Hypothalamus (tissue), 51 donors: Measurements from ENCODE around the gene ARHGEF3.
A peak's percentile ranks its signal among the peaks of the same experiment; 100 is the strongest.
"Not testable (repeated sequence)": the region's sequence is repeated elsewhere in the genome, so short reads cannot be mapped to it uniquely, and the experiment has no call there.

Experiments used
- DNase-seq, 51 donors: peaks; one replicate each; lab custom pipeline; 2025; lab: John Stamatoyannopoulos, UW

The ARHGEF3 gene

DNA sequence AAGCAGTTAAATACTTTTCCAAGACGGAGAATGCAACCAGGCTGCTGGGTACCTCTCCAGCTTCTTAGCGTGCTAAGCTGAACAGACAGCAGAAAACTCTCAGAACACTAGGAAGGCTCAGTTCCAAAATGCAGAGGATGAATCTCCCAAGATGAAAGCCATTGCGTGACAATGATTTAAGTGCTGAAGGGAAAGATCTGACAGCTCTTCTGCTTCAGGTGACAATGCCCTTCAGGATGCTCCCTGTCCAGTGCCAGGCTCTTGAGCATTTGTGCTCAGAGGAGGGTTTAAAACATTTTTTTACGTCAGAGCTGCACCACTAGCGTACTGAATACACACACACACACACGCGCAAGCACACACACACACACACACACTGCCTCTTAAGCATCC is 26.3 kb downstream of the ARHGEF3 start:
- peak in 1 of 51 donors; percentile 68 for DNase-seq

DNA sequence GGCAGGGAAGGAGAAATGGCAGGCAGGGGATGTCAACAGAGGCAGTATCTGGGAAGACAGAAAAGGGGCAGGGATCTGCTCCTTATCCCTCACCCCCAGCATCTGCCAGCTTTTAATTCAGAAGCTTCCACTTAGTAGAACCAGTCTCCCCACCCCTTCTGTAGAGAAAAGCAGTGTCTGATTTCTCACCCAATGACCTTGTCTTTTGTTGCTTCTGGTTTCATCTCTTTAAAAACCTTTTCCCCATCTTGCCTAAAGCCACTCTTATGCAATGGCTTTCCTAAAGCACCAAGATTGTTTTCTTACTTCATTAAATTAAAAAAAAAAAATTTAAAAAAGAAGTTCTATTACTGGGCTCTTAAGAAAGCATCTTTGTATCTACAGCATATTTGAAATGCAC is 27.8 kb downstream of the ARHGEF3 start:
- no peak for DNase-seq

DNA sequence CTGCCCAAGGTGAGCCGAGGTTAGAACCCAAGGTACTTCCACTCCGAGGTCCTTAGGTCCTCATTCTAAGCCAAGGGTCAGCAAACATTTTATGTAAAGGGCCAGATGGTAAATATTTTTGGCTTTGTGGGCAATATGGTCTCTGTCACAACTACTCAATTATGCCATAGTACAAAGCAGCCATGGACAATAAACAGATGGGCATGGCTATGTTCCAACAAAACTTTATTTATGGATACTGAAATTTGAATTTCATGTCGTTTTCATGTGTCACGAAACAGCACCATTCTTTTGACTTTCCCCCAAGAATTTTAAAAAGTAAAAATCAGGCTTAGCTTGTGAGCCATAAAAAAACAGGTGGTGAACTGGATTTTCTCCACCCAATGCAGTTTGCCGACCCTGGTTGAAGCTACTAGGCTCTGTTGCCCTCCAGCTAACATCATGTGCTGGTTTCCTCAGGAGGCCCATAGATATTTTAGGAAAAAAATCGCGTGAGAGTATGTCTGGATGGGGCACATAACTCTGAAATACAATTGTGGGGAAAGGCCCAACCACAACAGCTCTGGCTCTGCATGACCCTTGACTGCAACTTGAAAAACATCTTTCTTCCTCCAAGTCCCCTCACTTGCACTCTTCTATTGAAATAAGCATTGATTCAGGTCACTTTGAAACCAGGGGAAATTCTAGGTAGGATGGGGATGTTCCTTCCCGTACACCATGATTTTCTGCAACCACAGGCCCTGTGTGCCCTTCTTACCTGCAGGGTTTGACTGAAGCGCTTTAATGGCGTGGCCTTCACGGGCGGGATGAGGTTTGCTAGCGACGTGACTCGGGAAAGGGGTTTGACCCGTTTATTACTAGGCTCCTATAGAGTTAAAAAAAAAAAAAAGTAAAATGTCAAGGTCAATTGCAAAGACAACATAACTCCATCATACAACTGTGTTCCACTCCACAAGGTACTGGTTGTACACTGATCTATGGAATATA is 28.5 kb downstream of the ARHGEF3 start:
- no peak for DNase-seq

DNA sequence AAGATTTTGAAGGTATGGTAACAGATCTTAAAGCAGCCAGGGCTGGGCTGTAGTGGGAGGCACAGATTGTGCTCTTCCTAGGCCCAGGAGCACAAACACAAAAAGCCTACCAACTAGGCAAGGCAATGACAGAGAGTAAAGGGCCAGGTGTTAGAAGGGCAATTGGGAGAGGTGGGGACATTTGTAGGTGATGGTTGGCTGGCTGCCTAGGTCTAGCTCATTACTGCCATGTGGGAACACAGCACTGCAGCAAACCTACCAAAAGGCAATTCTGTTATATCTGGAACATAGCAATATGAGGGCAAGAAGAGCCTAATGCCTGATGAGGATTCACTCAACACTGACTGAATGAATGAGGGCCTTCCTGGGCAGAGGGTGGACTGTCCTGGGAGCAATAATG is 30.4 kb downstream of the ARHGEF3 start:
- DNase-seq: no peak

DNA sequence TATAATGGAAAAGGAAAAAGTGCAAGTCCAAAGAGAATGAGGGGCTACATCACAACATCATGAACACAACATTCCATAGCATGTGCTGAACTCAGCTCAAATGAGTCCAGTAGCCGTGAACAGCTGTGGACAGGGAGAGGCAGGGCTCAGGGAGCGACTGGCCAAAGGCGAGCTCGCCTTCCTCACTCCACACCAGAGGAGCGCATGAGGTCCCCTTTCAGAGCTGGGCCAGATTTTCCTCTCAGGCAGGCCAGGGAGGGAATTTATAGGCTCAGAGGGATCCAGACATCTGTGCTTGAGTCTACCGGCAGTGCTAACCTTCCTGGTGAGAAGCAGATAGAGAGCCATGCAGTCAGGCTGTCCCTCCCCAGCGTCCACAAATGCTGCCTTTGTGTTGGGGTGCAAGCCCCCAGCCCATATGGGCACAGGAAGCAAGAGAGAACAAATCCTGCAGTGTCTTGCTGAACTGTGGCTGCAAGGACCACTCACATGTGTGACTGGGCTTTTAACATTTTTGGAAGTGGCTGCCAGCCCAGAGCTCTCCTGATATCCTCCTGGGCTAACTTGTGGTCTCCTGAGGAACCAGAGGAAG is 32.5 kb downstream of the ARHGEF3 start:
- DNase-seq: peak in 3 of 51 donors; percentile 5 to 55 (median 8)

DNA sequence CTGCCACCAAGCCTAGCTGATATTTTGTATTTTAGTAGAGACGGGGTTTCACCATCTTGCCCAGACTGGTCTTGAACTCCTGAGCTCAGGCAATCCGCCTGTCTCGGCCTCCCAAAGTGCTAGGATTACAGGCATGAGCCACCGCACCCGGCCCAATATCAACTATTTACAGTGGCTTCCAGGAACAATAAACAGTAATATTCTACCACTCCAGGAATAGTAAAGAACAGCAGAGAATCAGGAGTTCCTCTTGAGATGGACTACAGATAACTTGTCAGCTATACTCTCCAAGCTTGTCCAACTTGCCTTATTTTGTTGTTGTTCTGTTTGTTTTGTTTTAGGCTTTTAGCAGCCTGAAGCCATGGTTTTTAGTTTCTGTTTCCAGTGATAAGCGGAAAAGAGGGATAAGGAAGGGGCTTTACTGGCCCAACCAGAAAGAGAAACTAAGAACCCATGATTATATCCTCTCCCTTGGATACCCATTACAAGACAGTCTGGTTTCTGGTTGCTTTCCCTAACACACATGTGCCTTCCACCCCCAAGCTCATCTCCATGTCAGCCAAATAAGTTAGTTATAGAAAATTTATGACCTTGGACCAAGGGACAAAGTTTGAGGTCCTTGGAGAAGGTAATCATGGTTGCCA is 36.7 kb downstream of the ARHGEF3 start:
- DNase-seq: no peak

DNA sequence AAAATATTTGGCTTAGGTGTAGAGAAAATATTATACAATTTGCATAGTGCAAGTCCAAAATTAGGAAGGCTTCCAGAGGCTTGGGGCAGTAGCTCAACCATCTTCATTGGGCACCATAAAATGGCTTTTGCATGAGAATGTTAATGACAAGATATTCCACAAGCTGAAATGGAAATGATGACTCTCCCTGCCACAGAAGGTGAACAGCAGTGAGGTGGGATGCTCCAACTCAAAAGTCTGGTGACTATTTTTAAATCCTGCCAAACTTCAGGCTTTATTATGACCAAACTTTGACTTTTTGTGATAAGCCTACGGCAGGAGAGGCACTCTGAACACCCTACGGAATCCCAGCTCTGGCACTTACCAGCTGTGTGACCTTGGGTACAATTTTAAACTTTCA is 37.6 kb downstream of the ARHGEF3 start:
- DNase-seq: no peak

DNA sequence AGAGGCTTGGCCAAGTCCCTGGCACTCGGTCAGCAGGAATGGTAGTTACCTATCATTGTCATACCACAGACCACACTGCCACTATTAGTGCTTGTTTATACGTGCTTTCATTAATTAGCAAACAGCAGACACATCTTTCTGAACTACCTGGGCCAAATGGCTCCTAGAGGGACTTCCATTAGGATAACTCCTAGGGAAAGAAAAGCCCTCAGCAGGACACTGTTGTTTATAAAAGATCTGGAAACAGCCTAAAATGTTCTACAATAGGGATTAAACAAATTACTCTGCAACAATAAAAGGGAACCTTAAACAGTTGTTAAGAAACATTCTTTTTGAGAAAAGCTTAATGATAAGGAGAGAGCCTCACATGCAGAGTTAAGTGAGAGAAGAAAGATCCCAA is 38.5 kb downstream of the ARHGEF3 start:
- no peak for DNase-seq

DNA sequence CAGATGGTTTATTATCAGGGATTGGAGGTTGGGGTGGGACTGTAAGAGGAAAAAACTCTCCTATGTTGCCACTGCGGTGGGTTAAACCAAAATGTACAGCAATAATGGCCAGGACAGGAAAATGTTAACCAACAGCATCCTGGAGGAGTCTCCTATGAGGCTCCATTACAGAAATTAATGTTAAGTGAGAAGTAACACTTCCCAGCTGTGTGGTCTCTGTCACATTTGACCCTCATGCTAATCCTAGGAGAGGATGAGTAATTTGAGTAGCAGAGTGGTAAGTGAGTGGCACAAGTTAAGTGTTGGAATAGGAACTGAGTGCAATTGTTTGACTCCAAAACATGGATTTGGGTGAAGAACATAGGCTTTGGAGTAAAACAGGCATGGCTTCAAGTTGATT is 39.0 kb downstream of the ARHGEF3 start:
- no peak for DNase-seq

DNA sequence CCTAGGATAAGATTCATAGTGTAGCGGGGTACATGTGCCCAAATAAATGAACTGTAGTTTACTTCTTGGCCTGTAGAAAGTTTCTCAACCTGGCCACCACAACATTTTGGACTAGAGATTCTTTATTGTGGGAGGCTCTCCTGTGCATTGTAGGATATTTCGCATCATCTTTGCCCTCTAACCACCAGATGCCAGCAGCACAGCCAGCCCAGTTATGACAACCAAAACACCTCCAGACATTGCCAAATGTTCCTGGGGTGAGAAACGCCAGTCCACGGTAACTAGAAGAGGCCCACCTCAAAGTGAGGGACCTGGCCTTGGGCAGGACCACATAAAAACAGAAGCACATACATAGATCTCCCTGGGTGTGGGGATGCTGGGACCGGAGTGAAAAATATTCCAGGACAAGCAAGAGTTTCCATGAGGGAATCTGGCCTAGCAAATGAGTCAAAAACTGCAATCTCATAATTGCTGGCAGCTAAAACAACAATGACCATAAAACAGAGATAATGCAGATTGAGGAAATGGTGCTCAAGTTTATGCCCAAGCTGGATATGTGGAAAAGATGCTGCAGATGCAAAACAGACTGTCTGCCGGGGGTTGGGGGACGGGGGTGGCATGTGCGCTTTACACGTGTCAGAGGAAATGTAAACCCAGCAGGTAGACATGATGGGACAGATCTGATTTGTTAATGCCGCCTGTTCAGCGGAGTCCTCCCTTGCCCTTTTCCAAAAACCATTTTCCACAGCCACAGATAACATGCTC is 39.7 kb downstream of the ARHGEF3 start:
- DNase-seq: no peak

DNA sequence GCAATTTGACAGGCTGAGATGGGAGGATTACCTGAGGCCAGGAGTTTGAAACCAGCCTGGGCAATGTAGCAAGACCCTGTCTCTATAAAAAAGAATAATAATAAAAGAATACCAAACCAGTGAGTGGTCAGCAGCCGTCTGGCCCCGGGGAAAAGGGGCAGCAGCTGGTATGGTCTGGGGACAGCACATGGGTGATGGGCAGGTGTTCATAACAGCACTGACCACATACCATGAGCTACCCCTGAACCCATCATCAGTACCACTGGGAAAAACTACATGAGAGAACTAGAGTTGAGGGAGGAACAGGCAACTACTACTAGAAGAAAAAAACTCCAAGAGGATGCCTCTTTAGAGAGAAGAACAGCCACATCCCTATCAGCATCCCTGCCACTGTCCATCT is 40.7 kb downstream of the ARHGEF3 start:
- DNase-seq: no peak

DNA sequence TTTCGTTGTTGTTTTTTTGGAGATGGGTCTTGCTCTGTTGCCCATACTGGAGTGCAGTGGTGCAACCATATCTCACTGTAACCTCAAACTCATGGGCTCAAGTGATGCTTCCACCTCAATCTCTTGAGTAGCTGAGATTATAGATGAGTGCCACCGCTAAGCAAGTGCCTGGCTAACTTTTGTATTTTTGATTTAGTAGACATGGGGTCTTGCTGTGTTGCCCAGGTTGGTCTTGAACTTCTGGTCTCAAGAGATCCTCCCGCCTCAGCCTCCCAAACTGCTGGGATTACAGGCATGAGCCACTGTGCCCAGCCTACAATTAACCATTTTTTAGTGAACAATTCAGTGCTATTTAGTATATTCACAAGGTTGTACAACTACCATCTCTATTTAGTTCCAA is 42.2 kb downstream of the ARHGEF3 start:
- DNase-seq: no peak

DNA sequence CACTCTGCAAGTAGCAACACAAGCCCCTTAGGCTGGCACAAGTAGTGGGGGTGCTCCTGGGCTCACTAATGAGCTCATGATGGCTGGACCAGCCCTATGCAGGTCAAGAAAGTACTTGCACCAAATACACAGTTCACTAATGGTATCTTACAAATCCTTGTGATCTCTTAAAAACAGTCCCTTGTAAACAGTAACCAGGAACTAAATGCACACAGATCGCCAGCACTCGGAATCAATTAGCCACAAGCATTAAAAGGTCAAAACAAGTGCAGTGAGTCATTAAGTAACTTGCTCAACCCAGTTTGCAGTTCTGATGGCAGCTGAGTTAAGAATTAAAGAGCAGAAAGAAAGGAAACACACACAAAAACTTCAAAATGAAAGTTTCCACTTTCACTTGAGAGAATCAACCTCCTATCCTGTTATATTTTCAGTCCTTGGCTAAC is 43.2 kb downstream of the ARHGEF3 start:
- DNase-seq: no peak

DNA sequence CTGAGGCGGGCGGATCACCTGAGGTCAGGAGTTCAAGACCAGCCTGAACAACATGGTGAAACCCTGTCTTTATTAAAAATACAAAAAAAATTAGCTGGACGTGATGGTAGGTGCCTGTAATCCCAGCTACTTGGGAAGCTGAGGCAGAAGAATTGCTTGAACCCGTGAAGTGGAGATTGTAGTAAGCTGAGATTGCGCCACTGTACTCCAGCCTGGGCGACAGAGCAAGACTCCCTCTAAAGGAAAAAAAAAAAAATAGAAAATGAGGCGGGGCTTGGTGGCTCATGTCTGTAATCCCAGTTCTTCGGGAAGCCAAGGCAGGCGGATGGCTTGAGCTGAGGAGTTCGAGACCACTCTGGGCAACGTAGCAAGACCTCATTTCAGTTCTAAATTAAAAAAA is 43.7 kb downstream of the ARHGEF3 start:
- not testable (repeated sequence) for DNase-seq

DNA sequence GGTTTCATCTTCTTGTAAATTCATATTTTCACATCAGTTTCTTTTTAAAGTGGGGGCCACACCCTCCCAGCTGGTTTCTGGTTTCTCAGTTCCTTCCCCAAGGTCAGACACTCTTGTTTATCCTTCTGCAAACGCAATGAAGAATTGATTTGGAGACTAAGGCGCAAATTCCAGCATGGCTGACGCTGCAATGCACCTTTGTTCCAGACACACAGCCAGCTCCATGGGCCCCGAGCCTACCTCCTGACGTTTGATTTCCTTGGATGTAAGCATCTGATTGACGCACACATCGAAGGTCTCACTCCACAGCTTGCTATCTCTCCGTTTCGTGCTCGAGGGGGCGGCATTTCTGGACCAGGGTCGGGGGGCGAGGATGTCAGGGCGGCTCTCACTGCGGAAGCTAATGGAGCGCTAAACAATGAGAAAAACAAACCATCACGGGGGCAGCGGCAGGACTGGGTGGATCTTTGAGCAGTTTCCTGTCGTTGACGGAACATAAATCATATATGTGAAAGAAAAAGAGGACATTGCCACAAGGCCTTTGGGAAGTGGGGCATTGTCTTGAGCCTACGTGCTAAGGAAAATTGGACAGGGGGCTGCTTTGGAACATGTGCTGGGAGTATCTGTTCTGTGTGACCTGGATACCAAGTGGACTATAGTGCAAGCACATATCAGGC is 46.9 kb downstream of the ARHGEF3 start:
- DNase-seq: no peak

DNA sequence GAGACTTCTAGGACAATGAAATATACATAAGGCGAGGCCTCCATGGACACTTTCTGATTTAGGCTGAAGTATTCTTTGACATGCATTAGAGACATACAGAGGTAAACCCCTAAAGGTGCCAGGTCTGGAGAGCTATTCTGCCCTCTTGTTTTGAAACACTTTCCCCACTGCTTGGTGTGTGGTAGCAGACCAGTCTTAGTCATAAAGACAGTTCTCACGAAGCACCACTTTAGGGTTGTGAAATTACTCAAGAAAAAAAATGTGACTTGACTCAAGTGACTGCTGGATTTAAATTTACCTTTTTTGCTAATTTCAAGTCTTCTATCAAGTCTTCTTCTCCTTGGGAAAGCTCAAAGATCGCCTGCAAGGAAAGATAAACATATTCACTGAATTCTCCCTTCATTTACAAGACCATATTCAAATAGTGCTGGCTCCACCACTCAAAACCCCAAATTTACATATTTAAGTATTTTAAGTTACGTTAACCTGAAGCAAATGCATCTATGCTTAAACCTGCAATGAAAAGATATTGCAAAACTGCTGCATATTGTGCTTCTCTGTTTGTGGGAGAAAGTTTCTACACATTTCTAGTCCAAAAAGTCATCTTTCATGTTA is 48.4 kb downstream of the ARHGEF3 start:
- no peak for DNase-seq

DNA sequence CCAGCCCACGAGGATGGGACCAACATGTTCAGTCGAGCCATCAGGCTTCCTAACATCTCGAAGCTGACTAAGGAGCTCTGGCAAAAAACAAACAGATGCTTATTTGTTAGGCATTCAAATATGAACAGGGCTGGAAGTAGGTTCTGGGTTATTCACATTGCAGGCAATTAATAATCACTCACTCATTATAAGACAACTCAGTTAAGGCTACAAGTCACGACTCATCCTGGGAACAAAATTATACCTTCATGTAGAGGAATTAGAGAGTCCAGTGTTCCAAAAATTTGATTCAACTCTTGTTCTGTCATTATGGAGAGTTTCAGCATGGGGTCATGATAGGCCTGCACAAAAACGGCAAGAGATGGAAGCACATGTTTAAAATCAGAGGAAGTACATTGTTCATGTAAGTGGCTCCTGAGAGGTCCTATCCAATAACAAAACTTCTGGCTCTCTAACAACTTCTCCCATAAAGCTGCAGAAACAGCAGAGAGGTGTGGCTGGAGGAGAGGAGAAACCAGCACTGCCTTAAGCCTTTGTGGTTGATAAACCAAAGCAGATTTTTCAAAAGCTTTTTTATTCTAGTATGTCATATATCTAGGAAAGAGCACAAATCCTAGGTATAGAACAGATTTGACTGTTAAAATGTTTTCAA is 50.6 kb downstream of the ARHGEF3 start:
- DNase-seq: no peak

DNA sequence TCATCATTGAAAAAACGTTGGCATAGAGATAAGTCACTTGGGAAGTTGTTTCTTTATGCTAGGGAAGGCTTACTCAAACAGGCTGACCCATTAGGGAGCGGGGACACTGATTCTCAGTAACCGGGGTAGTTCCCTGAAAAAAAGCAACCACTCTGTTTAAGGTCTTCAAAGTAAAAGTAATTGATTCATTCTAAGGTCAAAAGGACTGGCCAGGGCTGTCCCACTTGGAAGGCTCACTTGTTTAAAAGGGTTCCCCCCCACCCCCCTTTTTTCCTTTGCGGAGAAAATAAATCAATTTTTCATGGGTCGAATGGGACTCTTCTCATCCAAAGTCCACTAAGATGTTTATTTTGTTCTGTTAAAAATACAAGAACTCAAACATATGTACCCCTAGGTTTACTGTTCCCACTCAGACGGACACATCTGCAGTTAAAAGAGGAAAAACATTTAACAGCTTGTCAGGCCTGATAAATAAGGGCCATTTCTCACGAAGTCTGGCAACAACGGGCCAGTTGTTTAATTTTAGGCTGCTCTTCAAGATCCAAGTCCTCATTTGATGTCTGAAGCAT is 53.0 kb downstream of the ARHGEF3 start:
- DNase-seq: peak in 1 of 51 donors; percentile 7

DNA sequence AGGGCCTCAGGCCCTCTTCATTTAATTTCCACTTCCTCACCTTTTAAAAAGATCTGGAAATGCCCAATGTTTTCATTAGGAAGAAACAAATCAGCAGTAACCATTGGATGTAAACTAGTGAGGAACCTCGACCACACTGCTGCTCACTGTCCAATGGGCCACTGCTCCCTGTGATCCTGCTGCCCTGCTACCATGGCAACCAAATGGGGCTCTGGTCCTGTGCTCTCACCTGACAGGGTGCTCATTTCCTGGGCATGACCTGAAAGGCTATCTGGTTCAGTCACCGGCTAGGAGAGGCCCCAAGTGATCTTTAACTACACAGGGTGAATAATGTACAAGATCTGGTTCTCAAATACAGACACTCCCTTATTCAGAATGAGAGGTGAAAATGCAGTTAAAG is 54.6 kb downstream of the ARHGEF3 start:
- no peak for DNase-seq
